Brain microvascular endothelial cell (primary cell): ENCODE measurements around the gene LRRC18.

Source experiments
- DNase-seq: peaks from one replicate; pipeline ENCODE4 v3.0.0-alpha.2; 2020
- H3K27ac ChIP-seq: fragments of 250-450 bp; sonication (Bioruptor Pico); 2 replicates; pipeline ENCODE4 v1.5.1; 2020; ENCODE audit warnings: mild to moderate bottlenecking, moderate library complexity
- H3K27me3 ChIP-seq: fragments of 250-450 bp; sonication (Bioruptor Pico); replicated peaks from 2 replicates; pipeline ENCODE4 v1.5.1; 2020; ENCODE audit warnings: mild to moderate bottlenecking
- H3K36me3 ChIP-seq: fragments of 250-450 bp; sonication (Bioruptor Pico); replicated peaks from 2 replicates; pipeline ENCODE4 v1.5.1; 2020; ENCODE audit warnings: mild to moderate bottlenecking
- H3K4me3 ChIP-seq: 2 replicates; pipeline ENCODE4 v1.5.1; 2011; ENCODE audit warnings: low read depth, mild to moderate bottlenecking, control low read depth, low read length, moderate library complexity
- CTCF ChIP-seq: IDR thresholded peaks from 2 replicates; pipeline ENCODE4 v1.5.1; 2011; ENCODE audit warnings: low read depth, mild to moderate bottlenecking, moderate library complexity, low read length, control low read depth, inconsistent platforms; ENCODE audit errors: missing control alignments
- in situ Hi-C: cut with HindIII; loops from 2 replicates; pipeline ENCODE4 v1.10.0; 2017; ENCODE audit warnings: low sequenced_read_pairs, low pct_ligation_motif_present

The LRRC18 gene

GRCh38 chr10:48968036-48968435 lies 28.4 kb upstream of the LRRC18 start:
- no peak for TF ChIP-seq CTCF
- Histone ChIP-seq H3K27ac (no peak overlapping the region), H3K27me3 (no peaks in the 10 kb centered on the region), H3K4me3 (no peak overlapping the region), H3K36me3 (no peaks in the 10 kb centered on the region)
- no peak for DNase-seq
- in situ Hi-C loops, result no loop called here

- Histone ChIP-seq H3K4me3 (no peak overlapping the region), H3K36me3 (no peaks in the 10 kb centered on the region), H3K27me3 (no peaks in the 10 kb centered on the region), H3K27ac (no peak overlapping the region)
- no peak for TF ChIP-seq CTCF
- in situ Hi-C loops, result no loop called here
- DNase-seq, result no peak
Observed at GRCh38 chr10:48965460-48965859, 25.8 kb upstream of the LRRC18 start.

- no peaks in the 10 kb centered on the region for H3K36me3 ChIP-seq
- in situ Hi-C loops, result no loop called here
- H3K27me3 ChIP-seq, result no peaks in the 10 kb centered on the region
- H3K27ac ChIP-seq, result no peak overlapping the region
- DNase-seq, result no peak
- TF ChIP-seq CTCF, result no peak
- H3K4me3 ChIP-seq, result no peak overlapping the region
Observed at GRCh38 chr10:48964038-48964437, 24.4 kb upstream of the LRRC18 start.

GRCh38 chr10:48958598-48959190 lies 19.1 kb upstream of the LRRC18 start:
- in situ Hi-C loops, result no loop called here
- H3K27ac ChIP-seq, result no peak overlapping the region
- H3K36me3 ChIP-seq, result no peaks in the 10 kb centered on the region
- no peak overlapping the region for H3K4me3 ChIP-seq
- H3K27me3 ChIP-seq, result no peaks in the 10 kb centered on the region
- no peak for TF ChIP-seq CTCF
- no peak for DNase-seq

- in situ Hi-C loops, result no loop called here
- Histone ChIP-seq H3K27me3 (no peaks in the 10 kb centered on the region), H3K27ac (no peak overlapping the region), H3K36me3 (no peaks in the 10 kb centered on the region), H3K4me3 (no peak overlapping the region)
- DNase-seq, result no peak
- no peak for TF ChIP-seq CTCF
Observed at GRCh38 chr10:48957361-48958151, 17.9 kb upstream of the LRRC18 start.
